8988T (cell line): ENCODE data around the gene C16orf95.
A peak's percentile ranks its signal among the peaks of the same experiment; 100 is the strongest.
"Not testable (repeated sequence)": the region's sequence is repeated elsewhere in the genome, so short reads cannot be mapped to it uniquely, and the experiment has no call there.

Source experiments
- DNase-seq: peaks from one replicate; pipeline ENCODE4 v3.0.0; 2011

Gene C16orf95

GRCh38 chr16:87278191-87279093 lies 38.8 kb downstream of the C16orf95 start:
- peak; percentile 98 for DNase-seq

GRCh38 chr16:87276924-87277323 lies 40.3 kb downstream of the C16orf95 start:
- DNase-seq = no peak

- DNase-seq = no peak
These were observed 41.0 kb downstream of the C16orf95 start for GRCh38 chr16:87276091-87276701.

- DNase-seq = no peak
These were observed 42.4 kb downstream of the C16orf95 start for GRCh38 chr16:87274794-87275193.

GRCh38 chr16:87273471-87274030 lies 43.6 kb downstream of the C16orf95 start:
- no peak for DNase-seq

GRCh38 chr16:87271256-87271655 lies 45.9 kb downstream of the C16orf95 start:
- DNase-seq = no peak

- no peak for DNase-seq
These were observed 49.6 kb downstream of the C16orf95 start for GRCh38 chr16:87267566-87267965.

GRCh38 chr16:87266846-87267245 lies 50.3 kb downstream of the C16orf95 start:
- DNase-seq = no peak

GRCh38 chr16:87265261-87265660 lies 51.9 kb downstream of the C16orf95 start:
- DNase-seq = no peak

GRCh38 chr16:87264634-87265033 lies 52.6 kb downstream of the C16orf95 start:
- no peak for DNase-seq

GRCh38 chr16:87263418-87264052 lies 53.7 kb downstream of the C16orf95 start:
- no peak for DNase-seq

GRCh38 chr16:87259431-87259830 lies 57.8 kb downstream of the C16orf95 start:
- no peak for DNase-seq

- not testable (repeated sequence) for DNase-seq
These were observed 58.5 kb downstream of the C16orf95 start for GRCh38 chr16:87258653-87259052.

GRCh38 chr16:87255866-87256265 lies 61.3 kb downstream of the C16orf95 start:
- no peak for DNase-seq

GRCh38 chr16:87254734-87255133 lies 62.5 kb downstream of the C16orf95 start:
- DNase-seq = no peak

GRCh38 chr16:87254296-87254695 lies 62.9 kb downstream of the C16orf95 start:
- no peak for DNase-seq

GRCh38 chr16:87253536-87253935 lies 63.7 kb downstream of the C16orf95 start:
- DNase-seq = no peak
